ENCODE data around the gene CFAP58.

The CFAP58 gene

DNA sequence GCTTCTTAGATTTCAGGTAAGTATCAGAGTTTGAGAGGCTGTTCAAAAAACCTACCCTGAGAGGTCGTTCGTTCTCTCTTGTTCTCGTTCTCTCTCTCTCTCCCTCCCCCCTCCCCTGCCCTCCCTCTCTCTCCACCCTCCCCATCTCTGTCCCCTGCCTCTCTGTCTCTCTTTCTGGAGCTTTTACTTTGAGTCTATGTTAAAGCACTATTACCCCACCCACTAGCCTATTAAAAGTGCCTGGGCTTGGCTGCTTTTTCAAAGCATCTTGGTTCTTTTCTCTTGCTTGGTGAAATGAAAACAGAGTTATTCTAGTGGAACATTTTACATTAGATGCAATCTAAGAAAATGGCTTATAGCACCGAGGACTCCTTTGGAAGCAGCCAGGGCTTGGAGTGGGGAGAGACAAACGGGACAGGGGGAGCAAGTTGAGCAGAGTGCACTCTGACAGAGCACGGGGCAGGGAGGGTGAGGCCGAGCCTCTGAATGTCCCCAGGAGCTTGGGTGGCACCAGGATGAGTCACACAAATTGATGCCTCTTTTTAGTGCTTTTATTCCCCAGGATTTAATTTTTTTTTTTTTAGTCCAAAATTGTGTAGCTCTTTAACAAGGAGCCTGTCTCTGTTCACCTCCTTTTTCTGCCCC lies 134.3 kb downstream of the CFAP58 start:
- DNase-seq = no peak

GRCh38 chr10:104488439-104488832 lies 134.8 kb downstream of the CFAP58 start:
- DNase-seq = no peak

GRCh38 chr10:104492329-104492940 lies 138.8 kb downstream of the CFAP58 start:
- no peak for DNase-seq

DNA sequence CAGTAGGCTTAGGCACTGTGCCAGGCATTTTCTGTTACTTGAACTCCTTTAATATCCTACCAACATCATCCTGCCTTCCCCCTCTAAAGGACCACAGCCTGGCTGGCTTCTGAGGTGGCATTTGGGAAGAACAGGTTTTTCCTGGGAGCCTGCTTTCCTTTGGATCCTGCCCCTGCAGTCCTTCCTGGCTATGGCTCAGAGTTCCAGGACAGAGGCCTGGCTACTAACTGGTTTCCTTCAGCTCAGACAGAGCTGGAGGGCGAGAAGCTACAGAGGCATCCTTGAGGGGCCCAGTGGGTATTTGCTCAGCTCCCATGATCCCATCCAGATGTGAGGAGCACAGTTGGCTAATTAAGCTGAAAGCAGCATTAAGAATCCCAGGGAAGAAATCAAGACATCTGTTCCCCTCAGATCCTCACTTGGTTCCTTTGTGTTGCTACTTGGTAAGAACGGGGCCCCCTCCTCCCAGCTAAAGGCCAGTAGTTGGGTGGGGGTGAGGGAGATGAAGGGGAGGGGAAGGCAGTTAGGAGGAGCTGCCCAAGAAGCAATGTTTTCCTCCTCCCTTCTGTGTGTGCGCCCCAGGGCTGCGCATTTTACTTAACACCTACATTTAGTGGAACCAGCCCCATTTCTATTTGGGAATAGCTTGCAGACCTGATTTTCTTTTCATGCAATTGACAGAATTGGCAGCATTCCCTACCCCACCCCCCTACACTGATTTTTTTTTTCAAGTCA lies 144.9 kb downstream of the CFAP58 start:
- DNase-seq = no peak

- DNase-seq = no peak
These were observed 147.8 kb downstream of the CFAP58 start for GRCh38 chr10:104501449-104501848.

GRCh38 chr10:104501864-104502579 lies 148.4 kb downstream of the CFAP58 start:
- DNase-seq = no peak

- DNase-seq = no peak
These were observed 149.3 kb downstream of the CFAP58 start for GRCh38 chr10:104502907-104503306.
